ENCODE results near the gene NDUFA6.
"Not testable (repeated sequence)": the region's sequence is repeated elsewhere in the genome, so short reads cannot be mapped to it uniquely, and the experiment has no call there.

The NDUFA6 gene

DNA sequence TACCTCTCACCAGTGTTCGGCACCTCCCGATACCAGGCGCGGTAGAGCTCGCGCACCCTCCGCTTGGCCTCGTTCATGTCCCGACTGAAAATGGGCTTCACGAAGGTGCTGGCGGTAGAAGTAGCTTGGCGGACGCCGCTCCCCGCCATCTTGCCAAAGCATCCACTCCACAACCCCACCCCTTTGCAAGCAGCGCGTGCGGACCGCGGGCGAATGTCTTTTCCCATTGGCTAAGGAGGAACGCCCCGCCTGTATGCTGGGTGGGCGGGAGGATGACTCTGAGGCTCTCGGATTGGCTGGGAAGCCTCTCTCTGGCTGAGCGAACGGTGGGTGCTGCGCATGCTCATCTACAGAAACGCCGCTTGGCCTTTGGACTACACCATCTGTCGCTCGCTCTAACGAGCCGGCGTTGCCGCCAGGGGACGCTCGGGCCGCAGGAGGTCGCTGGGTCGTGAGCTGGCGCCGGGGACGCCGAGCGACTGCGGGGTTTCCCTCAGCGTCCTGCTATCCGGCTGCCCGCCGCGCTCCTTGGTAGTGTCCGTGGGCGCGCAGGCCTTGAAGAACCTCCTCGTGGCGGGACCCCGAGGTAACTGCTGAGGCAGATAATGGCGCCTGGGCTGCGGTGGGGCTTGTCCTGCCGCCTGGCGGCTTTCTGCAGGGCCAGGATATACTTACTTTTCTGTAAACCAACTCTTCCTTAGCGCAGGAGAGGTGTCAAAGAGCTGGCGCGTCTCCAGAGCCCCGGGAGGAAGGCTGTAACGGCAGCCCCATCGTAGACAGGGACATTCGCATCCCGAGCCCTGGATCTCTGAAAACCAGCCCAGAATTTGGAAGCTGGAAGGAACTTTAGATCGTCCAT, at the start of gene NDUFA6:
Gene NDUFA6 (minus strand): TSS at position 177 of the 859 bp plus-strand sequence. CDS start 28 bp downstream, at position 149.
- Histone ChIP-seq H3K27me3 (no peaks in the 10 kb centered on the region), H3K4me3 (ENCODE audit: low read depth in 1 of 2, low read length in 1 of 2) (peak within 1 kb of the TSS; percentile 77 to 89), H3K36me3 (peaks cover 14% of the 10 kb centered on the region), H3K9me3 (no peaks in the 10 kb centered on the region), H3K4me1 (ENCODE audit: control insufficient read depth in 1 of 2, insufficient read depth in 1 of 2, low read depth in 1 of 2, low read length in 1 of 2) (peaks cover 23 to 27% of the 10 kb centered on the region in 2 experiments), H3K27ac (peak within 1 kb of the TSS; percentile 96)
- TF ChIP-seq, protein P1, sequence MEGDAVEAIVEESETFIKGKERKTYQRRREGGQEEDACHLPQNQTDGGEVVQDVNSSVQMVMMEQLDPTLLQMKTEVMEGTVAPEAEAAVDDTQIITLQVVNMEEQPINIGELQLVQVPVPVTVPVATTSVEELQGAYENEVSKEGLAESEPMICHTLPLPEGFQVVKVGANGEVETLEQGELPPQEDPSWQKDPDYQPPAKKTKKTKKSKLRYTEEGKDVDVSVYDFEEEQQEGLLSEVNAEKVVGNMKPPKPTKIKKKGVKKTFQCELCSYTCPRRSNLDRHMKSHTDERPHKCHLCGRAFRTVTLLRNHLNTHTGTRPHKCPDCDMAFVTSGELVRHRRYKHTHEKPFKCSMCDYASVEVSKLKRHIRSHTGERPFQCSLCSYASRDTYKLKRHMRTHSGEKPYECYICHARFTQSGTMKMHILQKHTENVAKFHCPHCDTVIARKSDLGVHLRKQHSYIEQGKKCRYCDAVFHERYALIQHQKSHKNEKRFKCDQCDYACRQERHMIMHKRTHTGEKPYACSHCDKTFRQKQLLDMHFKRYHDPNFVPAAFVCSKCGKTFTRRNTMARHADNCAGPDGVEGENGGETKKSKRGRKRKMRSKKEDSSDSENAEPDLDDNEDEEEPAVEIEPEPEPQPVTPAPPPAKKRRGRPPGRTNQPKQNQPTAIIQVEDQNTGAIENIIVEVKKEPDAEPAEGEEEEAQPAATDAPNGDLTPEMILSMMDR (IDR thresholded peaks at IDR 0.05) = peak; percentile 98

DNA sequence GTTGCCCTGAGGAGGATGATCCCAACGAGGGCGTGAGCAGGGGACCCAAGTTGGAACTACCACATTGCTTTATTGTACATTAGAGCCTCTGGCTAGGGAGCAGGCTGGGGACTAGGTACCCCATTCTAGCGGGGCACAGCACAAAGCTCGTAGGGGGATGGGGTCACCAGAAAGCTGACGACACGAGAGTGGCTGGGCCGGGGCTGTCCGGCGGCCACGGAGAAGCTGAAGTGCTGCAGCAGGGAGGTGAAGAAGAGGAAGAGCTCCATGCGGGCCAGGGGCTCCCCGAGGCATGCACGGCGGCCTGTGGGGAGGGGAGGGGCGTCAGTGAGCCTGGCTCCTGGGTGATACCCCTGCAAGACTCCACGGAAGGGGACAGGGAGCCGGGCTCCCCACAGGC, 49.6 kb upstream of the NDUFA6 start:
- not testable (repeated sequence) for H3K36me3 ChIP-seq; H3K27me3 ChIP-seq; H3K4me3 ChIP-seq (ENCODE audit: low read depth in 1 of 2, low read length in 1 of 2); H3K9me3 ChIP-seq; H3K4me1 ChIP-seq (ENCODE audit: control insufficient read depth in 1 of 2, insufficient read depth in 1 of 2, low read depth in 1 of 2, low read length in 1 of 2); H3K27ac ChIP-seq

DNA sequence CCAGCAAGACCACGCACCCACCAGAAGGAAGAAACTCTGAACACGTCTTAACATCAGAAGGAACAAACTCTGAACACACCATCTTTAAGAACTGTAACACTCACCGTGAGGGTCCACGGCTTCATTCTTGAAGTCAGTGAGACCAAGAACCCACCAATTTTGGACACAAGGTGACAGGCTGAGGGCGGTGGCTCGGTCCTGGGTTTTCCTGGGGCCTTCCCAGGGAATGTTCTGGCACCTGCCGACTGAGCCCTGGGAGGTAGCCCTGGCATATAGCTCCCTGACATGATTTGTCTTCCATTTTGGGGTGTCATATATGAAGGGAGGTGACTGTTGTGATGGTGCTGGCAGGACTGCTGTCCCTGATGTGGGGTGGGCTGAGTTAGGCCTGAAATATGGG, 48.9 kb upstream of the NDUFA6 start:
- H3K9me3 ChIP-seq; H3K4me1 ChIP-seq (ENCODE audit: control insufficient read depth in 1 of 2, insufficient read depth in 1 of 2, low read depth in 1 of 2, low read length in 1 of 2); H3K27me3 ChIP-seq; H3K36me3 ChIP-seq; H3K4me3 ChIP-seq (ENCODE audit: low read depth in 1 of 2, low read length in 1 of 2); H3K27ac ChIP-seq: not testable (repeated sequence)

DNA sequence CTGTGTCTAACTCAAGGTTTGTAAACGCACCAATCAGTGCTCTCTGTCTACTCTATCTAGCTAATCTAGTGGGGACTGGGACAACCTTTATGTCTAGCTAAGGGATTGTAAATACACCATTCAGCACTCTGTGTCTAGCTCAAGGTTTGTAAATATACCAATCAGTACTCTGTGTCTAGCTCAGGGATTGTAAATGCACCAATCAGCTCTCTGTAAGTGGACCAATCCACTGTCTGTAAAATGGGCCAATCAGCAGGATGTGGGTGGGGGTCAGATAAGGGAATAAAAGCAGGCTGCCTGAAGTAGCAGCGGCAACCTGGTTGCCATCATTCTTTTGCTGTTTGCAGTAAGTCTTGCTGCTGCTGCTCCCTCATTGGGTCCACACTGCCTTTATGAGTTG, 48.4 kb upstream of the NDUFA6 start:
- no peak overlapping the region for H3K4me3 ChIP-seq (ENCODE audit: low read depth in 1 of 2, low read length in 1 of 2)
- TF ChIP-seq, protein P1 (IDR thresholded peaks at IDR 0.05) = no peak
- no peaks in the 10 kb centered on the region for H3K4me1 ChIP-seq (ENCODE audit: control insufficient read depth in 1 of 2, insufficient read depth in 1 of 2, low read depth in 1 of 2, low read length in 1 of 2)
- no peak overlapping the region for H3K27ac ChIP-seq
- peaks cover 3% of the 10 kb centered on the region for H3K36me3 ChIP-seq
- no peaks in the 10 kb centered on the region for H3K27me3 ChIP-seq
- H3K9me3 ChIP-seq = no peaks in the 10 kb centered on the region

DNA sequence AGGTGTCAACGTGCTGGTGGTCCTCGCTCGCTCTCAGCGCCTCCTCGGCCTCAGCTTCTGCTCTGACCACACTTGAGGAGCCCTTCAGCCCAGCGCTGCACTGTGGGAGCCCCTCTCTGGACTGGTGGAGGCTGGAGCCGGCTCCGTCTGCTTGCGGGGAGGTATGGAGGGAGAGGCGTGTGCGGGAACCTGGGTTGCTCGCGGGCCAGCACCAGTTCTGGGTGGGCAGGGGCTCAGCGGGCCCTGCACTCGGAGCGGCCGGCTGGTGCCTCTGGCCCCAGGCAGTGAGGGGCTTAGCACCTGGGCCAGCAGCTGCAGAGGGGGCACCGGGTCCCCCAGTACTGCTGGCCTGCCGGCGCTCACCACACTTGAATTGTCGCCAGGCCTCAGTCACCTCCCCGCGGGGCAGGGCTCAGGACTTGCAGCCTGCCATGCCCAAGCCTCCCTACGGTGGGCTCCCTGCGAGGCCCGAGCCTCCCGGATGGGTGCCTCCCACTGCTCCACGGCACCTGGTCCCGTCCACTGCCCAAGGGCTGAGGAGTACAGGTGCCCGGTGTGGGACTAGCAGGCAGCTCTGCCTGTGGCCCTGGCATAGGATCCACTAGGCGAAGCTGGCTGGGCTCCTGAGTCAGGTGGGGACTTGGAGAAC, 47.7 kb upstream of the NDUFA6 start:
- Histone ChIP-seq H3K27me3 (no peaks in the 10 kb centered on the region), H3K27ac (no peak overlapping the region), H3K36me3 (peaks cover 3% of the 10 kb centered on the region), H3K9me3 (no peaks in the 10 kb centered on the region), H3K4me3 (ENCODE audit: low read depth in 1 of 2, low read length in 1 of 2) (no peak overlapping the region), H3K4me1 (ENCODE audit: control insufficient read depth in 1 of 2, insufficient read depth in 1 of 2, low read depth in 1 of 2, low read length in 1 of 2) (no peaks in the 10 kb centered on the region)
- TF ChIP-seq, protein P1 (IDR thresholded peaks at IDR 0.05) = no peak

DNA sequence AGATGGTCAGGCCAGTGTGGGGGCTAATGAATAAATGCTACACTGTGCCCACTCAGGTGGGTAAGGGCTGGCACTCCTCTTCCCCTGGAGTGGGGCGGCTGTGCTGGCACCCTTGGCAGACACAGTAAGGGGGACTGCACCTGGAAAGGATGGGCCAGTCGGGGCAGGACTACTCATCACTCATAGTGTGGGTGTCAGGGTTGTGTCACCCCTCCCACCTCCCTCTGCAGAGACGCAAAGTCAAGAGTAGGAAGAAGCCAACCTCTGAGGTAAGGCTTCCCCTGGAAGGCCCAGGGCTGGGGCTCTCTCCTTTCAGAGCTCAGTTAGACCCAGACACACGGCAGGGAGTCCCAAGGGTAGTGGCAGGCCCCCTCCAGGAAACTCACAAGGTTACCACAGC, 45.1 kb upstream of the NDUFA6 start:
- H3K4me1 ChIP-seq (ENCODE audit: control insufficient read depth in 1 of 2, insufficient read depth in 1 of 2, low read depth in 1 of 2, low read length in 1 of 2); H3K36me3 ChIP-seq; H3K27me3 ChIP-seq; H3K9me3 ChIP-seq; H3K4me3 ChIP-seq (ENCODE audit: low read depth in 1 of 2, low read length in 1 of 2); H3K27ac ChIP-seq: not testable (repeated sequence)
